Measurements from ENCODE around the gene RNF187.
"Not testable (repeated sequence)": the region's sequence is repeated elsewhere in the genome, so short reads cannot be mapped to it uniquely, and the experiment has no call there.

RNF187 gene

GRCh38 chr1:228488818-228489674 is 1.9 kb downstream of the RNF187 start:
- DNase-seq, result no peak

DNA sequence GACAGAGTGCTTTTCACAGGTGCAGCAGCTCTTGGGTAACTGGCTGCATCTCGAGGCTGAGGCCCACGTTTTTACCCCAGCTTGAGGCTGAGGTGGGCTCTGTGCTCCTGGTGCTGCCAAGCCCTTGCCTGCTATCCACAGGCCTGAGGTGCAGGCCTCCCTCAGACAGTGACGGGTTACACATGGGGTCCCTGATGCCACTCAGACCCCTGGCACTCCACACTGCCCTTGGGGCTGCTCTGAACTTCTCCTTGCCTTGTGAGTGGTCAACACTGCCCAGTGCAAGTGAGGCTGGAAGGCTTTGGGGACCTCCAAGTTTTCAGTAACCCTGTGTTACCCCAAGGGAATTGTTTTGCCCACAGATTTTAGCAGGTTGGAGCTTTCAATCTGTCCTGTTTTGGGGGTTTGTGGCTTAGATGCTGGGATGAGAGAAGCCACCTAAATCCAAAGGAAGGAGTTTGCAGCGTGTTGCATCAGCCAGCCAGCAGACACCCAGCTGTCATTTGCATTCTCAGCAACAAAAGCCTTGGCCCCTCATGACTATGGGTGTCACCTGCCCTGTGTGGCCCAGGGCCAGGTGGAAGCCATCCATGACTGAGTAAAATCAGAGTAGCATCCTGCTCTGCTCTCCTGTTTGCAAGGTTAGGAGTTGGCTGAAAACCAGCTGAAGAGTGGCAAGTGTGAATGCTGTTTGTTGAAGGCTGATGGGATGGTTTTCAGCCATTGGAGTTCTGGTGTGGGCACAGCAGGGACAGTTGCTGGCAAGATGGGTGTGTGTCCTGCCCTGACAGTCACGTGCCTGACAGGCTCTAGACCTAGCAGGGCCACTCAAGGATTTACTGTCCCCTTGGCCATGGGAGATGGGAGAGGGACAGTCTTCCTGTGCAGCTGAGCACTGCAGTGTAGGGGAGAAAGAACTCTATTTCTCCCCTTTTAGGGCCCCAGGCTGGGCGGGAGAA is 3.2 kb downstream of the RNF187 start:
- peak; percentile 35 for DNase-seq

GRCh38 chr1:228493141-228494043 is 6.2 kb downstream of the RNF187 start:
- no peak for DNase-seq

- no peak for DNase-seq
Measured at GRCh38 chr1:228494044-228494353, 6.8 kb downstream of the RNF187 start.

DNA sequence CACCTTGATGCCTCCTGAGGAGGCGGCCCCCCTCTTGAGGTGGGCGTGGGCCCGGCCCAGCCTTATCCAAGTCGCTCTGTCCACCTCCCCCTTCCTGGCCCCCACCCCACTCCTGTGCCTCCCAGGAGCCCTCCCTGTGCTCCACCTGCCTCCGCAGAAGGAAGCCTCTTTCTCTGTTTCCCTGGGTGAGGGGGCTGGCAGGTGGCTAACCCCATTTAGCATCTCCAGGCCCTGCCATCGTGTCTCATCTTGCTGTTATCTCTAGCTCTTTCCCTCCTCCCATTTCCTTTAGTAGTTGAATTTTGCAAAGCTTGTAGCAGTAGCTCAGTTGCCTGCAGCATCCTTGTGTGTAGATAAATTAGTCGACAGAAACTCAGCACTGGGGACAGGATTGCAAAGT is 7.2 kb downstream of the RNF187 start:
- no peak for DNase-seq

- no peak for DNase-seq
Measured at GRCh38 chr1:228494970-228495853, 8.0 kb downstream of the RNF187 start.

DNA sequence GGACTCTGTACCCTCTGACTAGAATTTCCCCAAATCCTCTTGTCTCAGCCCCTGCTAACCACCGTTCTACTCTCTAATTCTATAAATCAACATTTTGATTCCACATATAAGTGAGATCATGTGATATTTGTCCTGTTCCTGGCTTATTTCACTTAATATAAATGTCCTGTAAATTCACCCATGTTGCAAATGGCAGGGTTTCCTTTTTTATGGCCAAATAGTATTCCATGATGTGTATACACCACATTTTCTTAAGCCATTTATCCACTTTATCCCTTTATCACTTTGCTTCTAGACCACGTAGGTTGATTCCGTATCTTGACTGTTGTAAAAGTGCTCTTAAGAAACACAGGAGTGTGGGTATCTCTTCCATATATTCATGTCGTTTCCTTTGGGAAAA is 8.9 kb downstream of the RNF187 start:
- no peak for DNase-seq

DNA sequence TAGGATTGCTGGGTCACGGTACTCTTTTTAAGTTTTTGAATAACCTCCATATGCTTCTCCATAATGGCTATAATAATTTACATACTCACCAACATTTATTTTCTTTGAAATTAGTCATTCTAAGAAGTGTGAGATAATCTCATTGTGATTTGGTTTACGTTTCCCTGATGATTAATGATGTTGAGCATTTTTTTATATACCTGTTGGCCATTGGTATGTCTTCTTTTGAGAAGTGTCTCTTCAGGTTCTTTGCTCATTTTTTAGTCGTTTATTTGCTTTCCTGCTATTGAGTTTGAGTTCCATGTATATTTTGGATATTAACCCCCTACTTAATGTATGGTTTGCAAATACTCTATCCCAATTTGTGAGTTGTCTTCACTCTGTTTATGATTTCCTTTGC is 9.3 kb downstream of the RNF187 start:
- no peak for DNase-seq

- DNase-seq, result no peak
Measured at GRCh38 chr1:228497206-228497605, 10.0 kb downstream of the RNF187 start.

DNA sequence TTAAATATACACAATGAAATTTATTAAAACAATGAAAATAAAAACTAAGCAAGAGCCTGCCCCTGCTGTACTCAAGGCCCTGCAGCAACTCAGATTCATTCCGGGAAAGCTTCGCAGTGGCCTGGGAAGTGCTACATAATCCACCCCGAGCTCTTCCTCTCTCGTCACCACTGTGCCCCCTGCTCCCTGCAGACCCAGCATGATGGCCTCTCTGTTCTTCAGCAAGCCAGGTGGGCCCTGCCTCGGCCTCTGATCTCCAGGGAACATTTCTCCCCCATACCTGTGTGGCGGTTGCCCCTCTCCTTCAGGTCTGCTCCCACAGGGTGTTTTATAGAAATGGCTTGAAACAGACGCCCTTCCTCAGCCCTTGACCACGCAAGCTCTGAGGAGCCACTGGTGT is 10.6 kb downstream of the RNF187 start:
- DNase-seq, result no peak

- no peak for DNase-seq
Measured at GRCh38 chr1:228500143-228500734, 13.1 kb downstream of the RNF187 start.

GRCh38 chr1:228500901-228501871 is 14.0 kb downstream of the RNF187 start:
- peak; percentile 91 for DNase-seq

GRCh38 chr1:228502522-228502921 is 15.3 kb downstream of the RNF187 start:
- DNase-seq, result peak; percentile 48

- not testable (repeated sequence) for DNase-seq
Measured at GRCh38 chr1:228505944-228506343, 18.8 kb downstream of the RNF187 start.

DNA sequence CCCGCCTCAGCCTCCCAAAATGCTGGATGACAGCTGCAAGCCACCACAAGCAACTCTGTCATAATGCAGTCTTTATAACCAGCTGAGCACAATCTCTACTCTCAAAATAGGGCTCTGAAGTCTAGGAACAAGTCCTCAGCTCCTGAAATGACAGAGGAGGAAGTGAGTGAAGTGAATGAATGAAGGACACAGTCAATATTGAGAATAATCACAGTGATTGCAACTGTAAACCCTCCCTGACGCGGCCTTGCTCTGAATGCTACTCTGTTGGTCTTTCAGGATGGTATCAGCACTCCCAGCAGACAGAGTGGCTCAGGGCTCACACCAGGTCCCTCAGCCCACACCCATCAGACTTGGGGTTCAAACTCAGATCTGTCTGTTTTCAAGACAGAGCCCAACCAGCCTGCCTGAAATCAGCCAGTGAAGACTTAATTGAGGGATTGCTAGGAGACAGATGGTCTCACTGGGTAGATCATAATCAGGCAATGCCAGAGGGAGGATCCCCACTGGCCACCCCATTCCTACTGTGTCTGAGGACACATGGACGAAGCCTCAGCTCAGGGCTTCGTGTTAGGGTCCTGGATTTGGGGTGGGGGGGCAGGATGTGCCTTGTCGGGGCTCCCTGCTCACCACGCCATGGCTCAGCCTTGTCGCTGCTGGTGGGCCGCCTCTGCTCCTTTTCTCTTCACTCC is 20.9 kb downstream of the RNF187 start:
- DNase-seq, result no peak

DNA sequence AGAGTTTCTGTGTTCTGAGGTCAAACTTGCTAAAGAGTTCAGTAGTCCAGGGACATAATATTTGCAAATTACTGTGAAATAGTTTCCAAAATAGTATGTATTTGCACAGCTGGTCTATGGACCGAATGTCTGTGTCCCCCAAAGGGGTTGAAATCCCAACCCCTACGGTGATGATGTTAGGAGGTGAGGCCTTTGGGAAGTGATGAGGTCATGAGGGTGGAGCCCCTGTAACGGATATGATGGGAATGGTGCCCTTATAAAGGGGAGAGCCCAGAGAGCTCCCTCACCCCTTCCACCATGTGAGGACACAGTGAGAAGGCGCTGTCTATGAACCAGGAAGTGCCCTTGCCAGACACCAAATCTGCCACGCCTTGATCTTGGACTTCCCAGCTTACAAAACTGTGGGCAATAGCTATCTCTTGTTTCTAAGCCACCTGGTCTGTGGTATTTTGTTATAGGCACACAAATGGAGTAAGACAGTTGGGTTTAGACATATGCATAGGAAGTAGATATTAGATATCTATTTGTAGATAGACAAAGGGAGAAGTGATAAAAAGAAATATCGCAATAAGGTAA is 21.7 kb downstream of the RNF187 start:
- DNase-seq, result no peak

GRCh38 chr1:228510101-228510802 is 23.1 kb downstream of the RNF187 start:
- DNase-seq, result no peak

GRCh38 chr1:228510803-228511413 is 23.7 kb downstream of the RNF187 start:
- no peak for DNase-seq
